HT1080 (cell line): ENCODE results near the gene CTRB1. TPM values are rescaled to one million over a fixed set of nuclear protein-coding genes. Genes with fewer than 3 reads are reported as not detected.
"Not testable (repeated sequence)": the region's sequence is repeated elsewhere in the genome, so short reads cannot be mapped to it uniquely, and the experiment has no call there.

ENCODE experiments used
- DNase-seq: peaks from one replicate; pipeline ENCODE4 v3.0.0-alpha.2; 2015; ENCODE audit warnings: low read depth
- total RNA-seq: library from RNA; depleted of rRNA; stranded (reverse); fragments of >200 nt; shearing (Covaris generic); gene quantifications from 2 replicates; pipeline ENCODE4 v1.2.3, GENCODE V29; 2014

The CTRB1 gene
- total RNA-seq, 1 experiment from 2014 or later = not detected

DNA sequence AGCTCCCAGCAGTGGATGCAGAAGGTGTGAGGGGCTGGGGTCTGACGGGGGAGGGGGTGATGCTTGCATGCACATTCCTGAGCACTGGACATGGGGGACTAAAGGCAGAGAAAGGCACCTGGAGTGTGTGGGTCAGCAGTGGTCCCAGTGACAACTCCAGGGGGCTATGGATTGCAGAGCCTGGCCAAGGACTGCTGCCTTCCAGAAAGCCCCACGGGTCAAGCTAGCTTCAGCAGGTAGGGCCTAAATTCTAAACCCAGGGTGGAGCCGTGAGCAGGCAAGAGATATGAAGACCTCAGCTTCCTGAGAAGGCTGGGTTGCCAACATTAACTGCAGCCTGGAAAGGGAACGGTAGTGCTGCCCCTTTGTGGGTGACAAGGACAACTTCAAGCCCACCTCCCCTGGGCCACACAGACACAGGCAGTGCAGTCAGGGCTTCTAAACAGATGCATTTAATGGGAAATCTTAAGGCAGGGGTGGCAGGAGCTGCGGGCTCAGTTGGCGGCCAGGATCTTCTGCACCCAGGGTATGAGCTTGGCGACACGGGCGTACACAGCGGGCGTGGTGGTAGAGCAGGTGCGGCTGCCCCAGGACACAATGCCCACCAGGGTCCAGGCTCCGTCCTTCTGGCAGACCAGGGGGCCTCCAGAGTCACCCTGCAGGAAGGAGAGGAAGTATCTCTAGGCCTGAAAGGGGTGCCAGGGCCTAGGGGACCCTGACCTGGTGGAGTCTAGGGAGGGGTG, 14.9 kb upstream of the CTRB1 start:
- DNase-seq = no peak

GRCh38 chr16:75204410-75204758, 14.4 kb upstream of the CTRB1 start:
- DNase-seq = no peak

DNA sequence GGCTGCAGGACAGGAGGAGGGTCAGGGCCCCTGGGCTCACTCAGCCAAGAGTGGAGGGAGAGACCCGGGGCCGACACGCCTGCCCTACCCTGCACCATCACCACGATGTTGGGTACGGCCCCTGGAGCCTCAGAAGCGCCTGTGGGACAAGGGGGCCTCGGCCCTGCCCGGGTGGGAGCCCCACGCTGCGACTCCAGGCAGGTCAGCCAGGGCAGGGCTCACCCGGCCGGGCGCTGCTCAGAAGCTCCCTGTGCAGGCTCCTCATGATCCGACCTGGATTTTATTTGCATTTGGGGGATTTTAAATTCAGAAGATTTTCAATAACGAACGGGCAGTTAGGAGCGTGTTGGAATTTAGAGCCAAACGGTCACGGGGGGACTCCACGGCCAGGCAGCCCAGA, 13.9 kb upstream of the CTRB1 start:
- not testable (repeated sequence) for DNase-seq

DNA sequence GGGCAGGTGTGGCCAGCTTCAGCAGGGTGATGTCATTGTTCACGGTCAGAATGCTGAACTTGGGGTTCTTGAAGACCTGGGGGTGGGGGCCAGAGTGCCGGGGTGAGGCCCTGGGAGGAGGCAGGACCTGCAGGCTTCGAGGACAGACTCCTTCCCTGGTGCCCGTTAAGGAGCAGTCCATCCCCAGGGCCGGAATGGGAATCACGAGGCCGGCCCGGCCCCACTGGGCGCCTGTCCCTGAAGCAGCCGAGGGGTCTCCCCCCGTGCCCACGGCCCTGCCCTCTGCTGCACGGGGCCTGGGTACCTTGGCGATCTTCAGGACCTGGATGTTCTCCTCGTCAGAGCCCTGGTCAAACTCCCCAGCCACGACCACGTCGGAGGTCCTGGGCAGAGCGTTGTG, 13.3 kb upstream of the CTRB1 start:
- DNase-seq = not testable (repeated sequence)

DNA sequence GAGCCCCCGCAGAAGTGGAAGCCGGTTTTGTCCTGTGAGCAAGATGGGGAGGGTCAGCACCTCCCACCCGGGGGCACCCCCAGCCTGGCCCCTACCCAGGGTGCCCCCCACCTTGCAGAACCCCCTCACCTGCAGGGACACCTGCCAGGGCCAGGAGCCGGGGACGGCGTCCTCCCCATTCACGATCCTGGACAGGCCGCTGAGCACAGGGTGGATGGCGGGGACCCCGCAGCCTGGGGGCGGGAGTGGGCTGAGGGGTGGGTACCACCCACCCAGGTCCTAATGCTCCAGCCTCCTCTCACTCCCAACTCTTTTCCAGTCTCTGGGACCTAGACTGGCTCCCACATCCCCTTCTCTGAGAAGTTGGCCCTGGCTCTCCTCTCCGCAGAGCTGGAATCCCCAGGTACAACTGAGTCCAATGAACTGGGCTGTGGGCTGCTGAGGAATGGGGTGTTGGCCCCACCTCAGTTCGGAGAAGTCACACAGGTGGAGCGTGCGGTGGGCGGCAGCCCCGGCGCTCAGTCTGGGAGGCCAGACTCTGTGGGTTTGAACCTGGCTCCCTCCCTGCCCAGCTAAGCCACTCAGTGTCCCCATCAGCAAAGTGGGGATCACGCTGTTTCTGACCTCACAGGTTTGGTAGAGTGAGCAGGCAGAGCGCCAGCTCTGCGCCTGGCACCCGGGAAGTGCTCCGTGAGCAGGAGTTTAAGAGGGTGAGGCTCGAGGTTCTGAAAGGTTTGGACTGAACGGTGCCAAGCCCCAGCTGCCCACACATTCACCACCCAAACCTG, 12.6 kb upstream of the CTRB1 start:
- DNase-seq = not testable (repeated sequence)

GRCh38 chr16:75206749-75207451, 11.9 kb upstream of the CTRB1 start, which contains the start of gene CTRB2:
CTRB2 (minus strand) TSS chr16:75207161; CDS start chr16:75207141, 20 bp downstream.
- DNase-seq = no peak

GRCh38 chr16:75207831-75208230, 11.0 kb upstream of the CTRB1 start:
- DNase-seq = no peak

GRCh38 chr16:75208242-75208825, 10.5 kb upstream of the CTRB1 start:
- no peak for DNase-seq

- DNase-seq = no peak
Measured at GRCh38 chr16:75208861-75209505, 9.8 kb upstream of the CTRB1 start.

GRCh38 chr16:75209514-75209913, 9.3 kb upstream of the CTRB1 start:
- not testable (repeated sequence) for DNase-seq

- no peak for DNase-seq
Measured at GRCh38 chr16:75209944-75210343, 8.8 kb upstream of the CTRB1 start.

GRCh38 chr16:75211286-75211685, 7.5 kb upstream of the CTRB1 start:
- not testable (repeated sequence) for DNase-seq

GRCh38 chr16:75216127-75216526, 2.7 kb upstream of the CTRB1 start:
- no peak for DNase-seq

DNA sequence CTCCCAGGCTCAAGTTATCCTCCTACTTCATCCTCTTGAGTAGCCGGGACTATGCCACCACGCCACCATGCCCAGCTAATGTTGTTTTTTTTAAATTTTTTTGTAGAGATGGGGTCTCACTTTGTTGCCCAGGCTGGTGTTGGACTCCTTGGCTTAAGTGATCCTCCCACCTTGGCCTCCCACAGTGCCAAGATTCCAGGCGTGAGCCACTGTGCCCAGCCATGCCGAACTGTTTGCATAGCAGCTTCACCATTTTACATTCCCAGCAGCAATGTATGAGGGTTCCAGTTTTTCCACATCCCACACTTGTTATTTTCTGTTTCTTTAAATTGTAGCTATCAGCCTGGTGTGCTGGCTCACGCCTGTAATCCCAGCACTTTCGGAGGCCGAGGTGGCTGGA, 2.2 kb upstream of the CTRB1 start:
- no peak for DNase-seq

DNA sequence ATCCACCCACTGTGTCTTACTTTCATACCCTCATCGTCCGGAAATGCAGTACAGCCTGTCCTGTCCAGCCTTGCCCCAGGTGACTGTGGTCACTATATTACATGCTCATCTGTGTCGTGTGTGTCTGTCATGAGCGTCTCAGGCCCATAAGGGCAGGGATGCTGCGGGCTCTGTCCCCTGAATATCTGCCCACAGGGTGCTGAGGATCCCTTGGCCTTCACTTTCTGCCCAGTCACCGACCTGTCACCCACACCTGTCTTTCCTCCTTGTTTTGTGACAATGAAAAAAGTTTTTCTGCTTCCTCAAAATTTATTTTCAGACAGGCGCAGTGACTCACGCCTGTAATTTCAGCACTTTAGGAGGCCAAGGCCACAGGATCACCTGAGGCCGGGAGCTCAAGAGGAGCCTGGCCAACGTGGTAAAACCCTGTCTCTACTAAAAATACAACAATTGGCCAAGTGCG, 1.4 kb upstream of the CTRB1 start:
- no peak for DNase-seq

GRCh38 chr16:75219088-75219487, 300 bp downstream of the CTRB1 start:
- no peak for DNase-seq

- DNase-seq = no peak
Measured at GRCh38 chr16:75219838-75220237, 1.1 kb downstream of the CTRB1 start.

- no peak for DNase-seq
Measured at GRCh38 chr16:75222271-75222783, 3.5 kb downstream of the CTRB1 start.

DNA sequence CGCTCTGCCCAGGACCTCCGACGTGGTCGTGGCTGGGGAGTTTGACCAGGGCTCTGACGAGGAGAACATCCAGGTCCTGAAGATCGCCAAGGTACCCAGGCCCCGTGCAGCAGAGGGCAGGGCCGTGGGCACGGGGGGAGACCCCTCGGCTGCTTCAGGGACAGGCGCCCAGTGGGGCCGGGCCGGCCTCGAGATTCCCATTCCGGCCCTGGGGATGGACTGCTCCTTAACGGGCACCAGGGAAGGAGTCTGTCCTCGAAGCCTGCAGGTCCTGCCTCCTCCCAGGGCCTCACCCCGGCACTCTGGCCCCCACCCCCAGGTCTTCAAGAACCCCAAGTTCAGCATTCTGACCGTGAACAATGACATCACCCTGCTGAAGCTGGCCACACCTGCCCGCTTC, 4.3 kb downstream of the CTRB1 start:
- not testable (repeated sequence) for DNase-seq

- DNase-seq = no peak
Measured at GRCh38 chr16:75224306-75225082, 5.7 kb downstream of the CTRB1 start.
